Hepatocyte (in vitro differentiated cells): Measurements from ENCODE around the gene STAC3. TPM values are rescaled to one million over a fixed set of nuclear protein-coding genes. Genes with fewer than 3 reads are reported as not detected.

ENCODE experiments used
- DNase-seq: peaks from one replicate; pipeline ENCODE4 v3.0.0-alpha.2; 2016; ENCODE audit warnings: low spot score
- H2AFZ ChIP-seq: fragments of 200-600 bp; sonication (generic); 2 replicates; pipeline ENCODE4 v1.6.0; 2016; ENCODE audit warnings: antibody characterized with exemption, mild to moderate bottlenecking
- H3K27ac ChIP-seq: fragments of 200-600 bp; sonication (generic); 2 replicates; pipeline ENCODE4 v1.5.1; 2016; ENCODE audit warnings: mild to moderate bottlenecking
- H3K27me3 ChIP-seq: fragments of 200-600 bp; sonication (generic); 2 replicates; pipeline ENCODE4 v1.6.1; 2016
- H3K36me3 ChIP-seq: fragments of 200-600 bp; sonication (generic); replicated peaks from 2 replicates; pipeline ENCODE4 v1.5.1; 2016; ENCODE audit warnings: low read depth; ENCODE audit not compliant: insufficient read depth
- H3K4me1 ChIP-seq: fragments of 200-600 bp; sonication (generic); 2 replicates; pipeline ENCODE4 v1.5.1; 2016; ENCODE audit warnings: mild to moderate bottlenecking, moderate library complexity; ENCODE audit not compliant: insufficient read depth
- H3K4me2 ChIP-seq: fragments of 200-600 bp; sonication (generic); 2 replicates; pipeline ENCODE4 v1.6.0; 2016
- H3K4me3 ChIP-seq: fragments of 200-600 bp; sonication (generic); 2 replicates; pipeline ENCODE4 v1.5.1; 2016; ENCODE audit warnings: mild to moderate bottlenecking
- H3K79me2 ChIP-seq: fragments of 200-600 bp; sonication (generic); 2 replicates; pipeline ENCODE4 v1.6.0; 2017; ENCODE audit warnings: mild to moderate bottlenecking
- H3K9me2 ChIP-seq: fragments of 200-600 bp; sonication (generic); replicated peaks from 2 replicates; pipeline ENCODE4 v1.6.0; 2017; ENCODE audit warnings: mild to moderate bottlenecking; ENCODE audit not compliant: insufficient read depth
- H3K9me3 ChIP-seq: fragments of 200-600 bp; sonication (generic); 2 replicates; pipeline ENCODE4 v1.5.1; 2016; ENCODE audit warnings: low read depth, mild to moderate bottlenecking
- H4K20me1 ChIP-seq: fragments of 200-600 bp; sonication (generic); 2 replicates; pipeline ENCODE4 v1.6.0; 2016; ENCODE audit warnings: mild to moderate bottlenecking; ENCODE audit not compliant: insufficient read depth, poor library complexity, severe bottlenecking
- EZH2 ChIP-seq: fragments of 200-600 bp; sonication (generic); IDR thresholded peaks from 2 replicates; pipeline ENCODE4 v1.6.1; 2016; ENCODE audit warnings: antibody characterized with exemption, mild to moderate bottlenecking, borderline replicate concordance
- EZH2phosphoT487 ChIP-seq: fragments of 200-600 bp; sonication (generic); IDR thresholded peaks from one replicate; pipeline ENCODE4 v1.6.1; 2018; ENCODE audit warnings: antibody characterized with exemption, mild to moderate bottlenecking, low read depth, moderate library complexity; ENCODE audit not compliant: unreplicated experiment, severe bottlenecking
- WGBS: methylation state at CpG from one replicate; pipeline ENCODE4 v1.1.6; 2016; ENCODE audit warnings: low lambda C conversion rate; ENCODE audit errors: missing lambda C conversion rate; 5-methylcytosine and 5-hydroxymethylcytosine counted together
- polyA plus RNA-seq: library from polyadenylated mRNA; unstranded; fragments of >200 nt; fragmentation: Nextera tagmentation; extraction: Ambion mirVana; gene quantifications from 2 replicates; pipeline ENCODE4 v1.2.1, GENCODE V29; 2016
- total RNA-seq: library from RNA; depleted of rRNA; stranded (reverse); fragments of >200 nt; gene quantifications from 2 replicates; pipeline ENCODE4 v1.2.3, GENCODE V29; 2014
- TF ChIP-seq, protein P1 (sequence below): fragments of 200-600 bp; sonication (generic); IDR thresholded peaks from 2 replicates; pipeline ENCODE4 v1.5.1; 2016; ENCODE audit warnings: antibody characterized with exemption, mild to moderate bottlenecking; ENCODE audit not compliant: poor library complexity

Gene STAC3
- total and polyA plus RNA-seq, 2 experiments from 2014 or later = 0.23 to 0.83 TPM

- H4K20me1 ChIP-seq = no peaks in the 10 kb centered on the region
- no peak overlapping the region for H3K4me2 ChIP-seq
- no peaks in the 10 kb centered on the region for H3K79me2 ChIP-seq
- H3K9me3 ChIP-seq = no peaks in the 10 kb centered on the region
- peaks cover 36% of the 10 kb centered on the region for H3K4me1 ChIP-seq
- peaks cover 96% of the 10 kb centered on the region for H3K27me3 ChIP-seq
- no peak overlapping the region for H3K4me3 ChIP-seq
- no peaks in the 10 kb centered on the region for H3K9me2 ChIP-seq
- TF ChIP-seq EZH2 (peak; percentile 54), EZH2phosphoT487 (peak; percentile 73)
- TF ChIP-seq, protein P1, sequence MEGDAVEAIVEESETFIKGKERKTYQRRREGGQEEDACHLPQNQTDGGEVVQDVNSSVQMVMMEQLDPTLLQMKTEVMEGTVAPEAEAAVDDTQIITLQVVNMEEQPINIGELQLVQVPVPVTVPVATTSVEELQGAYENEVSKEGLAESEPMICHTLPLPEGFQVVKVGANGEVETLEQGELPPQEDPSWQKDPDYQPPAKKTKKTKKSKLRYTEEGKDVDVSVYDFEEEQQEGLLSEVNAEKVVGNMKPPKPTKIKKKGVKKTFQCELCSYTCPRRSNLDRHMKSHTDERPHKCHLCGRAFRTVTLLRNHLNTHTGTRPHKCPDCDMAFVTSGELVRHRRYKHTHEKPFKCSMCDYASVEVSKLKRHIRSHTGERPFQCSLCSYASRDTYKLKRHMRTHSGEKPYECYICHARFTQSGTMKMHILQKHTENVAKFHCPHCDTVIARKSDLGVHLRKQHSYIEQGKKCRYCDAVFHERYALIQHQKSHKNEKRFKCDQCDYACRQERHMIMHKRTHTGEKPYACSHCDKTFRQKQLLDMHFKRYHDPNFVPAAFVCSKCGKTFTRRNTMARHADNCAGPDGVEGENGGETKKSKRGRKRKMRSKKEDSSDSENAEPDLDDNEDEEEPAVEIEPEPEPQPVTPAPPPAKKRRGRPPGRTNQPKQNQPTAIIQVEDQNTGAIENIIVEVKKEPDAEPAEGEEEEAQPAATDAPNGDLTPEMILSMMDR = no peak
- no peak overlapping the region for H3K27ac ChIP-seq
- no peaks in the 10 kb centered on the region for H3K36me3 ChIP-seq
- 16% methylated on average over 24 of the region's 24 CpGs for WGBS
- no peak overlapping the region for H2AFZ ChIP-seq
- DNase-seq = no peak
Observed at GRCh38 chr12:57221169-57221917, 29.6 kb downstream of the STAC3 start.

DNA sequence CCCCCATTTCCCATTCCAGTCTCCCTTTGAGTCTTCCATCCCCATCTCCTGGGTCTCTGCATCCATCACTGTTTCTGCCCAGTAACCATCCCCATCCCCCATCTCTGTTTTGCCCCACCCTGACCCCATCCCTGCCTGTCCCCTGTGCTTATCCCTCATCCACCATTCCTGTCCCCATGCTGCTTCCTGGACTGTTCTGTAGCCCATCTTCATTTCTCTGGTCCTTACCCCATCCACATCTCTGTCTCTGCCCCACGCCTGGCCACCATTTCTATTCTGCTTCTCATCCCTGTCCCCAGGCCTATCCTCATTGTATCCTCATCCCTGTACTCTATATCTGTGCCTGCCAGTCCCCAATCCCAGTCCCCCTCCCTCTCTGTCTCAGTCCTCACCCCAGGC lies 30.2 kb downstream of the STAC3 start:
- no peaks in the 10 kb centered on the region for H4K20me1 ChIP-seq
- TF ChIP-seq EZH2phosphoT487 = no peak
- TF ChIP-seq, protein P1 = no peak
- TF ChIP-seq EZH2 = no peak
- no peak overlapping the region for H3K4me3 ChIP-seq
- H3K79me2 ChIP-seq = no peaks in the 10 kb centered on the region
- H3K36me3 ChIP-seq = no peaks in the 10 kb centered on the region
- no peak overlapping the region for H2AFZ ChIP-seq
- 40% methylated on average over 1 of the region's 1 CpG for WGBS
- DNase-seq = no peak
- H3K27ac ChIP-seq = no peak overlapping the region
- no peak overlapping the region for H3K4me2 ChIP-seq
- peaks cover 96% of the 10 kb centered on the region for H3K27me3 ChIP-seq
- H3K9me2 ChIP-seq = no peaks in the 10 kb centered on the region
- peaks cover 42% of the 10 kb centered on the region for H3K4me1 ChIP-seq
- no peaks in the 10 kb centered on the region for H3K9me3 ChIP-seq

- Histone ChIP-seq H3K9me2 (no peaks in the 10 kb centered on the region), H3K4me1 (peaks cover 40% of the 10 kb centered on the region), H2AFZ (no peak overlapping the region), H3K36me3 (no peaks in the 10 kb centered on the region), H3K27ac (no peak overlapping the region), H3K79me2 (no peaks in the 10 kb centered on the region), H4K20me1 (no peaks in the 10 kb centered on the region), H3K27me3 (peaks cover 96% of the 10 kb centered on the region), H3K4me2 (peak overlapping the region; percentile 72), H3K4me3 (no peak overlapping the region), H3K9me3 (no peaks in the 10 kb centered on the region)
- TF ChIP-seq, protein P1 = no peak
- TF ChIP-seq EZH2phosphoT487 (no peak), EZH2 (no peak)
- no peak for DNase-seq
- WGBS = 12% methylated on average over 8 of the region's 38 CpGs
Observed at GRCh38 chr12:57219993-57220754, 30.8 kb downstream of the STAC3 start.
